Hypothalamus (tissue), 51 donors: ENCODE results near the gene CD47.

Experiments used
- DNase-seq, 51 donors: peaks; one replicate each; lab custom pipeline; 2025; lab: John Stamatoyannopoulos, UW

The CD47 gene

GRCh38 chr3:108022256-108023150 lies 68.3 kb downstream of the CD47 start:
- no peak for DNase-seq

DNA sequence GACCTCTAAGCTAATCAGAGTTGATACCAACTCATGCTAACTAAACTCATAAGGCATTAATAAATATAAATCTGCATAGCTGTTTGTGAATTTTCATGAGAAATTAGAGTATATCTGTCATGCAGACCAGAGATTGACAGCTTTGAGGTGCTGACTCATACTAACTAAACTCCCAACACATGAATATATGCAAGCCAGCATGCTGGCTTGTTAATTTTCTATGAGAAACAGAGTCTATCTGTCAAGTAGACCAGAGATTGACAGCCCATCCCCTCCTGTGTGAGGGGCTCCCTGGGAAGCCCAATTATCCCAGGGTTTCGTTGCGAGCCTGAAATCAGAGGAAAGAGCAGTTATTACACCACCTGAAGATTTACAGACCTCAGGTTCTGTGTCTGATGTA lies 69.3 kb downstream of the CD47 start:
- no peak for DNase-seq

- no peak for DNase-seq
Observed at GRCh38 chr3:108021131-108021530, 69.7 kb downstream of the CD47 start.

- no peak for DNase-seq
Observed at GRCh38 chr3:108018552-108018951, 72.3 kb downstream of the CD47 start.

- DNase-seq: no peak
Observed at GRCh38 chr3:108017587-108017986, 73.2 kb downstream of the CD47 start.

- no peak for DNase-seq
Observed at GRCh38 chr3:108014943-108015342, 75.9 kb downstream of the CD47 start.

DNA sequence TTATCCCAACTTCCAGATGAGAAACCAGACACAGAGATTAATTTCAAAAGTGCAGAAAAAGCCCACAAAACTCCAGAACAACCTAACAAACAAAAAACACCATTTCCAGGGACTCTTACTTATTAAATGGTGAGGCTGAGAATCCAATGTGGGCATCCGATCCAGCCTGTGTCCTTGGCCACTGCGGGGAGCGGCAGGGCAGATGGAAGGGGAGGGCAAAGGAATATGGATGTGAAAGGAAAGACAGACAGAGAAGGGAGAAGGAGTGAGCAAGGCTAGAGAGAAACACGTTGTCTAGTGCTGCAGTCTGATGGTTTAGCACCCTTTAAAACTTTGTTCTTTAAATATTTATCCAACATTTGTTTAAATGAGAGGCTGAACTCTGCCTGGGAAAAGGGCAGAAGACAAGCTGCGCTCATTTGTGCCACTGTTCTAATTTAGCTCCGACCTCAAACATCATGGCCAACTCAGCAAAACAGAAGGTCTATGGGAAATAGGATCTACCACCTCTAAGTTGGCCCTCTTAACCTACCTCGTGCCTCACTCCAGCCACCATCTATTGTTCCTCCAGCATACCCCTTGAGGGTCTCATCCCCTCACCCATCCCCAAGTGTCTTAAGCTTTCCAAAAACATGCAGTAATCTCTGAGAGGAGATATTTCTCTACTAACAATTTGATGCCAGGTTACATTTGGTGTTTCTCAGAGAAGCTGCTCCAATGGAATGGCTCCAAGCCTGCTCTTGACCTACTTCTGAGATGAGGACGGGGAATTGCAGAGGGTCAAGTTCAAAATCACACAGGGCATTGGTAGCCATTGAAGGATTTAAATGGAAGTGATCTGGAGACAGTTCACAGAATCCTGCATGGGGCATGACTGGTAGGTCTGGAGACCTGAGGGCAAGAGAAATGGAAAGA lies 77.4 kb downstream of the CD47 start:
- DNase-seq: no peak

DNA sequence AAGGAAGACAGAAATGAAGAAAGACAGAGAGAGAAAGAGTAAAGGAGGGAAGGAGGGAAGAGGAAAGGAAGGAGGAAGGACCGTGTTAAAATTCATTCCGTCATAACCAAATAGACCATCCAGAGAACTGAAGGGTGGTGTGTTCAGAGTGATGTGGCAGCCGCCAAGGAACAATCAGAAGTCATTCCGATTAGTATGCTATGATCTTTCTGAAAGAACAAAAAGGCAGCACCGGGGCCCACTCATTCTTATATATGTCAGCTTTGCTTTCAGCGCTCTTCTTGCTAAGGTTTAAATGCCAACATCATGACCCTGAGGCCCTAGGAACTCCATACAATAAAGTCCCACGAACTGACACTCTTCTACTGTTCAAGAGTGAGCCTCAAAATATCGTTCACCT lies 78.5 kb downstream of the CD47 start:
- DNase-seq: no peak

GRCh38 chr3:108011616-108012015 lies 79.2 kb downstream of the CD47 start:
- no peak for DNase-seq

- DNase-seq: no peak
Observed at GRCh38 chr3:108008931-108009639, 81.7 kb downstream of the CD47 start.

- DNase-seq: no peak
Observed at GRCh38 chr3:108008106-108008505, 82.7 kb downstream of the CD47 start.

GRCh38 chr3:108006881-108007331 lies 83.9 kb downstream of the CD47 start:
- no peak for DNase-seq

- DNase-seq: no peak
Observed at GRCh38 chr3:108006077-108006771, 84.6 kb downstream of the CD47 start.

GRCh38 chr3:108004647-108005046 lies 86.2 kb downstream of the CD47 start:
- DNase-seq: no peak

- DNase-seq: no peak
Observed at GRCh38 chr3:108001457-108001856, 89.4 kb downstream of the CD47 start.

- DNase-seq: no peak
Observed at GRCh38 chr3:107999215-107999775, 91.5 kb downstream of the CD47 start.

GRCh38 chr3:107997671-107998070 lies 93.2 kb downstream of the CD47 start:
- no peak for DNase-seq

- no peak for DNase-seq
Observed at GRCh38 chr3:107995823-107996222, 95.0 kb downstream of the CD47 start.

DNA sequence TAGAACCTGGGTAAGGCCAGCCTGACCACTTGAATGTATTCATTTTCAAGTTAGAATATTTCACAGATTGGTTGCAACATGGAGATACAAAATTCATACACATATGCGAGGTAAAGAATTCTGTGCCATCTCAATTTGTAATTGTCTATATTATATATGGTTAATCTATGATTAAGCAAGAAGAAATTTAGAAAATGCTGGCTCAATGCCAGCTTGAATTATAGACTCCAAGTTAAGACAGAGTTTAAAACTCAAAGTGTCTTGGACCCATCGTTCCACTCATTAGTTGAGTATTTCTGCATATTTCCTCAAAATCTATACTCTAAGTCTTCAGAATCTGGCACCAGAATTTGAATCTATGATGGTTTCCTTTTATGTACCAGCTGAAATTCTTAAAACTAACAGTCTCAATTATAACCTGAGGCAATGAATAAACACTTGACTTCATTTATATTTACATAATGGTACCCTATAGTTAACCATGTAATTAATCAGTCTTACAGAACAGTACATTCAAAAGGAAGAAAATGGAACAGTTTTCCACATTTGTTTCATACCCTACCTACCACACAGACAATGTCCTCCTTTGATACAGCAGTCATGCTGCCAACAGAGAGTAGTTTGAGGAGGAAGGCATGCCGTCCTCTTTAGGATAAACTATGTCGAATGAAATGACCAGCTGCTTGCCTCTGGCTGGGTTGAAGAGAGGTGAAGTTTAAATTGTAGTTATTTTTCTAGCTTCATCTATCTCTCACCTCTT lies 95.7 kb downstream of the CD47 start:
- no peak for DNase-seq
